Measurements from ENCODE around the gene RALB. TPM values are rescaled to one million over a fixed set of nuclear protein-coding genes. Genes with fewer than 3 reads are reported as not detected.
A peak's percentile ranks its signal among the peaks of the same experiment; 100 is the strongest.

The RALB gene
- total RNA-seq, 1 experiment from 2014 or later = 59.4 TPM

DNA sequence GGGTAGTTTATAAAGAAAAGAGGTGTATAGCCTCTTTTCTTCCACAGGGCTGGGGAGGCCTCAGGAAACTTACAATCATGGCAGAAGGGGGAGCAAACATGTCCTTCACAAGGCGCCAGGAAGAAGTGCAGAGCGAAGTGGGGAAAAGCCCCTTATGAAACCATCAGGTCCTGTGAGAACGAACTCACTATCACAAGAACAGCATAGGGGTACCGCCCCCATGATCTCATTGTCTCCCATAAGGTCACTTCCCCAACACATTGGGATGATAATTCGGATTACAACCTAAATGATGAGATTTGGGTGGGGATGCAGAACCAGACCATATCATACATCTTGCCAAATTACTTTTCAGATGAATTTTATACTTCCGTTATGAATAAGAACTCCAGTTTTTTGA lies 32.4 kb downstream of the RALB start:
- Mint-ChIP-seq H3K27me3 (ENCODE audit: insufficient read depth, unreplicated experiment) (no peaks in the 10 kb centered on the region), H3K4me1 (ENCODE audit: low read depth, unreplicated experiment) (peaks cover 17% of the 10 kb centered on the region), H3K27ac (ENCODE audit: unreplicated experiment) (no peak overlapping the region), H3K4me3 (ENCODE audit: unreplicated experiment) (no peak overlapping the region), H3K36me3 (ENCODE audit: insufficient read depth, unreplicated experiment) (peaks cover 32% of the 10 kb centered on the region), H3K9me3 (ENCODE audit: unreplicated experiment) (no peaks in the 10 kb centered on the region)
- no peak for DNase-seq
- ChIA-PET CTCF (no interaction called here), POLR2A (no interaction called here)
- H3K4me3 ChIP-seq (ENCODE audit: low read depth, low read length) = no peak overlapping the region
- no peaks in the 10 kb centered on the region for H3K9me3 ChIP-seq
- H3K4me1 ChIP-seq = peaks cover 15% of the 10 kb centered on the region
- no peaks in the 10 kb centered on the region for H3K27me3 ChIP-seq (replicated peaks; ENCODE audit: control insufficient read depth, insufficient read depth, low read length)
- TF ChIP-seq, protein P1, sequence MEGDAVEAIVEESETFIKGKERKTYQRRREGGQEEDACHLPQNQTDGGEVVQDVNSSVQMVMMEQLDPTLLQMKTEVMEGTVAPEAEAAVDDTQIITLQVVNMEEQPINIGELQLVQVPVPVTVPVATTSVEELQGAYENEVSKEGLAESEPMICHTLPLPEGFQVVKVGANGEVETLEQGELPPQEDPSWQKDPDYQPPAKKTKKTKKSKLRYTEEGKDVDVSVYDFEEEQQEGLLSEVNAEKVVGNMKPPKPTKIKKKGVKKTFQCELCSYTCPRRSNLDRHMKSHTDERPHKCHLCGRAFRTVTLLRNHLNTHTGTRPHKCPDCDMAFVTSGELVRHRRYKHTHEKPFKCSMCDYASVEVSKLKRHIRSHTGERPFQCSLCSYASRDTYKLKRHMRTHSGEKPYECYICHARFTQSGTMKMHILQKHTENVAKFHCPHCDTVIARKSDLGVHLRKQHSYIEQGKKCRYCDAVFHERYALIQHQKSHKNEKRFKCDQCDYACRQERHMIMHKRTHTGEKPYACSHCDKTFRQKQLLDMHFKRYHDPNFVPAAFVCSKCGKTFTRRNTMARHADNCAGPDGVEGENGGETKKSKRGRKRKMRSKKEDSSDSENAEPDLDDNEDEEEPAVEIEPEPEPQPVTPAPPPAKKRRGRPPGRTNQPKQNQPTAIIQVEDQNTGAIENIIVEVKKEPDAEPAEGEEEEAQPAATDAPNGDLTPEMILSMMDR (IDR thresholded peaks at IDR 0.05; ENCODE audit: insufficient read depth in 1 of 2, low read depth in 1 of 2, low read length in 1 of 2, severe bottlenecking in 1 of 2, unreplicated experiment in 1 of 2) = no peak
- H3K36me3 ChIP-seq (ENCODE audit: control insufficient read depth, insufficient read depth, low read length) = peaks cover 1% of the 10 kb centered on the region; the same call in 1 of the 2 replicates
- BruUV-seq (replicated peaks) = no TSS peak
- intact Hi-C loops (cut with micrococcal nuclease; ENCODE audit: unreplicated experiment) = no loop called here

DNA sequence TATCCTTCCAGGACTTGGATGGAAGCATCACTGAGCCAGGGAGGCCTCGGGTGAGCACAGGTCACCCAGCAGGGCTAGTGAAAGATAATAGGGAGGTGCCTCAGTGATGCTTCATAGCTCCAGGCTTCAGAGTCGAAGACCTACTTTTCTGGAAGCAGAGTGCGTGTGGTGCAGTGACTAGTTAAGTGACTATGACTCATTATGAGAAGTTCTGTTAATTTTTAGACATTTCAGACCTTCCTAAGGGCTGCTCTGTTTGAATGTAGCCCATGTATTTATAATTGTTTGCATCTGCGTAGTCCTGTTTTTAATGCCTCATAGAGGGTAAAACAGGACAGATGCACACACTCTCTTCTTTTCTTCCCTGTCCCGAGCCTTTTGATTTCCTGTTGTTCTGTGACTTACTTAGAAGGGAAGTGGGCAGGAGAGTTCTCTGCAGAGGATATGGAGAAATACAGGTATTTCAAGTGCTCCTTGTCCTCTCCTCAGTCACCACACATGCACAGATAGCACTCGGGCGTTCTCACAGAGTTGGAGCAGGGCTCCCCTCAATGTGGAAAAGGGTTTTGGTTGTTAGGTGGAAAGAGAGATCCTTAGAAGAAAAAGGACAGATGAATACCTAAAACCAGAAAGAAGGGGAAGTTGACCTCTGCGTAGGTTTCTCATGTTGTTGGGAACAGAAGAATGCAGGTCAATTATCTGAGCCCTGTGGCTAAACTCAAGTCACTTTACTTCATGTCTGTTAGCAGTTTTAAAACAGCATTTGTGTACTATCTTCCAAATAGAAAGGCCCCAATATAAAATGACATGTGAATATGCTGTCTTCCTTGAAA lies 34.7 kb downstream of the RALB start:
- Mint-ChIP-seq H3K4me3 (ENCODE audit: unreplicated experiment) (no peak overlapping the region), H3K9me3 (ENCODE audit: unreplicated experiment) (no peaks in the 10 kb centered on the region), H3K4me1 (ENCODE audit: low read depth, unreplicated experiment) (peaks cover 33% of the 10 kb centered on the region), H3K36me3 (ENCODE audit: insufficient read depth, unreplicated experiment) (peaks cover 50% of the 10 kb centered on the region), H3K27me3 (ENCODE audit: insufficient read depth, unreplicated experiment) (no peaks in the 10 kb centered on the region), H3K27ac (ENCODE audit: unreplicated experiment) (peak overlapping the region; percentile 44)
- intact Hi-C loops (cut with micrococcal nuclease; ENCODE audit: unreplicated experiment) = no loop called here
- DNase-seq = no peak
- Histone ChIP-seq H3K9me3 (no peaks in the 10 kb centered on the region), H3K4me3 (ENCODE audit: low read depth, low read length) (no peak overlapping the region), H3K36me3 (ENCODE audit: control insufficient read depth, insufficient read depth, low read length) (no peaks in the 10 kb centered on the region; the same call in 1 of the 2 replicates), H3K4me1 (peaks cover 34% of the 10 kb centered on the region), H3K27me3 (replicated peaks; ENCODE audit: control insufficient read depth, insufficient read depth, low read length) (no peaks in the 10 kb centered on the region)
- TF ChIP-seq, protein P1 (IDR thresholded peaks at IDR 0.05; ENCODE audit: insufficient read depth in 1 of 2, low read depth in 1 of 2, low read length in 1 of 2, severe bottlenecking in 1 of 2, unreplicated experiment in 1 of 2) = no peak
- no TSS peak for BruUV-seq (replicated peaks)
- CTCF ChIA-PET = no interaction called here
- POLR2A ChIA-PET = no interaction called here

DNA sequence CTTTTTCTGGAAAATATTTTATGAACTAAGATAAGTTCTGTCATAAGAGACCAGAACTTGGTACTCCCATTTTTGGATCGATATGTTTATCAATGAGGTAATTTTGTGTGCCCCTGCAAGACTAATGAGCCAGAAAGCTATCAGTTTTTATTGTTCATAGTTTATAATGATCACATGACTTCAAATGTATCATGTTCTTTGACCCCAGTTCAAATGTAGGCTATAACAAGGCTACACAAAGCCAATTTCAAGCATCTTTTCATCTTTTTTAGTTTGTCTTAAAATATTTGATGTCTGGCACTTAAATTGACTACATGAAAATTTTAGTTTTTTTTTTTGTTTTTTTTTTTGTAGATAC lies 35.3 kb downstream of the RALB start:
- TF ChIP-seq, protein P1 (IDR thresholded peaks at IDR 0.05; ENCODE audit: insufficient read depth in 1 of 2, low read depth in 1 of 2, low read length in 1 of 2, severe bottlenecking in 1 of 2, unreplicated experiment in 1 of 2) = no peak
- BruUV-seq (replicated peaks) = no TSS peak
- peaks cover 34% of the 10 kb centered on the region for H3K4me1 ChIP-seq
- intact Hi-C loops (cut with micrococcal nuclease; ENCODE audit: unreplicated experiment) = no loop called here
- H3K36me3 Mint-ChIP-seq (ENCODE audit: insufficient read depth, unreplicated experiment) = peaks cover 53% of the 10 kb centered on the region
- H3K27ac Mint-ChIP-seq (ENCODE audit: unreplicated experiment) = no peak overlapping the region
- ChIA-PET CTCF (no interaction called here), POLR2A (no interaction called here)
- H3K9me3 ChIP-seq = no peaks in the 10 kb centered on the region
- H3K4me3 ChIP-seq (ENCODE audit: low read depth, low read length) = no peak overlapping the region
- H3K27me3 Mint-ChIP-seq (ENCODE audit: insufficient read depth, unreplicated experiment) = no peaks in the 10 kb centered on the region
- no peak for DNase-seq
- peaks cover 33% of the 10 kb centered on the region for H3K4me1 Mint-ChIP-seq (ENCODE audit: low read depth, unreplicated experiment)
- no peak overlapping the region for H3K4me3 Mint-ChIP-seq (ENCODE audit: unreplicated experiment)
- no peaks in the 10 kb centered on the region for H3K27me3 ChIP-seq (replicated peaks; ENCODE audit: control insufficient read depth, insufficient read depth, low read length)
- H3K9me3 Mint-ChIP-seq (ENCODE audit: unreplicated experiment) = no peaks in the 10 kb centered on the region
- H3K36me3 ChIP-seq (ENCODE audit: control insufficient read depth, insufficient read depth, low read length) = no peaks in the 10 kb centered on the region; the same call in 1 of the 2 replicates
